GM12891 (cell line): ENCODE data around the gene GDAP1L1.

ENCODE experiments used
- POLR2A ChIP-seq: IDR thresholded peaks from 2 replicates; pipeline ENCODE4 v1.6.1; 2011; ENCODE audit warnings: low read depth, low read length, control low read depth
- POLR2AphosphoS5 ChIP-seq: IDR thresholded peaks from 2 replicates; pipeline ENCODE4 v1.6.1; 2011; ENCODE audit warnings: low read depth, low read length, control low read depth
- POU2F2 ChIP-seq: IDR thresholded peaks from 2 replicates; pipeline ENCODE4 v1.6.1; 2011; ENCODE audit warnings: low read depth, mild to moderate bottlenecking, control low read depth, low read length, moderate library complexity
- SPI1 ChIP-seq: IDR thresholded peaks from 2 replicates; pipeline ENCODE4 v1.6.1; 2011; ENCODE audit warnings: low read depth, low read length, control low read depth
- TAF1 ChIP-seq: IDR thresholded peaks from 2 replicates; pipeline ENCODE4 v1.6.1; 2011; ENCODE audit warnings: low read depth, low read length, control low read depth

GRCh38 chr20:44234566-44235317 lies 12.4 kb upstream of the GDAP1L1 start:
- TF ChIP-seq POLR2A (no peak), POLR2AphosphoS5 (no peak), SPI1 (no peak), TAF1 (no peak), POU2F2 (no peak)
